Trophoblast cell (in vitro differentiated cells and primary cell): Measurements from ENCODE around the gene SLC29A3.
A peak's percentile ranks its signal among the peaks of the same experiment; 100 is the strongest.
"Not testable (repeated sequence)": the region's sequence is repeated elsewhere in the genome, so short reads cannot be mapped to it uniquely, and the experiment has no call there.

Source experiments
- DNase-seq, 2 donors: peaks; one replicate each; pipeline ENCODE4 v3.0.0-alpha.2; 2016
- H2AFZ ChIP-seq: 2 replicates; pipeline ENCODE4 v1.6.1; 2013; ENCODE audit warnings: low read length, moderate library complexity, mild to moderate bottlenecking; ENCODE audit not compliant: insufficient read depth, poor library complexity
- H2AK5ac ChIP-seq: 2 replicates; pipeline ENCODE4 v1.6.1; 2013; ENCODE audit warnings: mild to moderate bottlenecking, low read length
- H2BK120ac ChIP-seq: 2 replicates; pipeline ENCODE4 v1.6.1; 2013; ENCODE audit warnings: low read length, mild to moderate bottlenecking, moderate library complexity; ENCODE audit not compliant: insufficient read depth, poor library complexity
- H2BK12ac ChIP-seq: 2 replicates; pipeline ENCODE4 v1.6.1; 2013; ENCODE audit warnings: mild to moderate bottlenecking, low read length, moderate library complexity
- H2BK5ac ChIP-seq: 2 replicates; pipeline ENCODE4 v1.6.1; 2013; ENCODE audit warnings: low read length, low read depth, moderate library complexity, mild to moderate bottlenecking; ENCODE audit not compliant: poor library complexity
- H3K14ac ChIP-seq: 2 replicates; pipeline ENCODE4 v1.6.1; 2013; ENCODE audit warnings: mild to moderate bottlenecking, low read length
- H3K18ac ChIP-seq: 2 replicates; pipeline ENCODE4 v1.6.1; 2013; ENCODE audit warnings: mild to moderate bottlenecking, low read length
- H3K23ac ChIP-seq: 2 replicates; pipeline ENCODE4 v1.6.1; 2013; ENCODE audit warnings: low read length
- H3K27ac ChIP-seq: 2 replicates; pipeline ENCODE4 v1.5.1; 2013; ENCODE audit warnings: low read depth, mild to moderate bottlenecking, inconsistent platforms, low read length, moderate library complexity
- H3K27me3 ChIP-seq: 2 replicates; pipeline ENCODE4 v1.6.1; 2013; ENCODE audit warnings: inconsistent platforms, mild to moderate bottlenecking, low read length, moderate library complexity; ENCODE audit not compliant: insufficient read depth
- H3K36me3 ChIP-seq, 2 experiments: 1 replicate in 1 of 2; 2 replicates in 1 of 2; pipeline ENCODE4 v1.6.1; 2013; ENCODE audit warnings: low read length in 2 of 2, mild to moderate bottlenecking in 2 of 2, moderate library complexity in 1 of 2; ENCODE audit not compliant: insufficient read depth in 2 of 2, control insufficient read depth in 1 of 2
- H3K4ac ChIP-seq: 2 replicates; pipeline ENCODE4 v1.6.1; 2013; ENCODE audit warnings: low read depth, mild to moderate bottlenecking, low read length, moderate library complexity
- H3K4me1 ChIP-seq, 2 experiments: 1 replicate in 1 of 2; 2 replicates in 1 of 2; pipeline ENCODE4 v1.6.1; 2013; ENCODE audit warnings: low read length in 2 of 2, mild to moderate bottlenecking in 2 of 2, moderate library complexity in 1 of 2; ENCODE audit not compliant: insufficient read depth in 2 of 2, control insufficient read depth in 1 of 2
- H3K4me2 ChIP-seq: 2 replicates; pipeline ENCODE4 v1.6.1; 2013; ENCODE audit warnings: inconsistent platforms, mild to moderate bottlenecking, low read length, moderate library complexity
- H3K4me3 ChIP-seq: 2 replicates; pipeline ENCODE4 v1.5.1; 2013; ENCODE audit warnings: mild to moderate bottlenecking, low read depth, low read length, inconsistent platforms
- H3K79me1 ChIP-seq: one replicate; pipeline ENCODE4 v1.6.1; 2013; ENCODE audit warnings: low read length
- H3K79me2 ChIP-seq: 2 replicates; pipeline ENCODE4 v1.6.1; 2013; ENCODE audit warnings: low read length, mild to moderate bottlenecking; ENCODE audit not compliant: control insufficient read depth, insufficient read depth, poor library complexity
- H3K9ac ChIP-seq: 2 replicates; pipeline ENCODE4 v1.6.1; 2013; ENCODE audit warnings: mild to moderate bottlenecking, low read length
- H3K9me3 ChIP-seq: 2 replicates; pipeline ENCODE4 v1.6.1; 2013; ENCODE audit warnings: low read depth, mild to moderate bottlenecking, control low read depth, inconsistent platforms, low read length; ENCODE audit not compliant: insufficient read depth
- H4K12ac ChIP-seq: 2 replicates; pipeline ENCODE4 v1.6.1; 2013; ENCODE audit warnings: low read depth, mild to moderate bottlenecking, low read length, moderate library complexity
- H4K8ac ChIP-seq: 2 replicates; pipeline ENCODE4 v1.6.1; 2013; ENCODE audit warnings: low read depth, mild to moderate bottlenecking, low read length, moderate library complexity
- H4K91ac ChIP-seq: one replicate; pipeline ENCODE4 v1.6.1; 2013; ENCODE audit warnings: low read depth, mild to moderate bottlenecking, low read length, moderate library complexity
- WGBS: extraction: QIAGEN DNeasy Blood & Tissue Kit; methylation state at CpG from one replicate; pipeline ENCODE4 v1.1.7; 2013; ENCODE audit warnings: missing lambda C conversion rate; ENCODE audit not compliant: insufficient read length, insufficient coverage; ENCODE audit errors: extremely low coverage; 5-methylcytosine and 5-hydroxymethylcytosine counted together

SLC29A3 gene

GRCh38 chr10:71358277-71358676 is 39.2 kb downstream of the SLC29A3 start:
- H3K36me3 ChIP-seq, result peaks cover 0 to 14% of the 10 kb centered on the region in 2 experiments
- no peak overlapping the region for H2BK5ac ChIP-seq
- no peak overlapping the region for H2AK5ac ChIP-seq
- H4K12ac ChIP-seq, result no peak overlapping the region
- H4K91ac ChIP-seq, result no peak overlapping the region
- H2AFZ ChIP-seq, result no peak overlapping the region
- no peak overlapping the region for H2BK12ac ChIP-seq
- H2BK120ac ChIP-seq, result no peak overlapping the region
- no peak overlapping the region for H3K23ac ChIP-seq
- H3K27me3 ChIP-seq, result no peaks in the 10 kb centered on the region
- no peak overlapping the region for H3K4ac ChIP-seq
- no CpG with 5 or more reads among the region's 8 CpGs for whole genome bisulfite sequencing
- no peak overlapping the region for H3K14ac ChIP-seq
- H4K8ac ChIP-seq, result no peak overlapping the region
- H3K18ac ChIP-seq, result no peak overlapping the region
- no peak overlapping the region for H3K27ac ChIP-seq
- H3K9ac ChIP-seq, result no peak overlapping the region
- no peak overlapping the region for H3K4me2 ChIP-seq
- no peaks in the 10 kb centered on the region for H3K79me1 ChIP-seq
- no peak overlapping the region for H3K4me3 ChIP-seq
- peaks cover 0 to 3% of the 10 kb centered on the region in 2 experiments for H3K4me1 ChIP-seq
- H3K79me2 ChIP-seq, result no peaks in the 10 kb centered on the region
- DNase-seq, result no peak
- peaks cover 6% of the 10 kb centered on the region for H3K9me3 ChIP-seq

GRCh38 chr10:71358906-71359305 is 39.8 kb downstream of the SLC29A3 start:
- H3K4me2 ChIP-seq, DNase-seq, H3K27ac ChIP-seq, H3K4me1 ChIP-seq, H3K79me2 ChIP-seq, H2BK12ac ChIP-seq, H2BK5ac ChIP-seq, H3K18ac ChIP-seq, H2AFZ ChIP-seq, H3K27me3 ChIP-seq, H3K9me3 ChIP-seq, H2AK5ac ChIP-seq, H2BK120ac ChIP-seq, H3K4me3 ChIP-seq, H4K12ac ChIP-seq, H3K14ac ChIP-seq, H3K23ac ChIP-seq, H3K4ac ChIP-seq, H3K9ac ChIP-seq, H4K91ac ChIP-seq, H3K79me1 ChIP-seq, H4K8ac ChIP-seq: not testable (repeated sequence)
- peaks cover 0 to 14% of the 10 kb centered on the region in 2 experiments for H3K36me3 ChIP-seq
- no CpG with 5 or more reads among the region's 10 CpGs for WGBS

GRCh38 chr10:71359364-71360046 is 40.4 kb downstream of the SLC29A3 start:
- Histone ChIP-seq H2AFZ (no peak overlapping the region), H3K79me2 (no peaks in the 10 kb centered on the region), H4K91ac (no peak overlapping the region), H3K14ac (no peak overlapping the region), H3K4me1 (peaks cover 0 to 3% of the 10 kb centered on the region in 2 experiments), H3K18ac (no peak overlapping the region), H2BK12ac (no peak overlapping the region), H3K9me3 (peaks cover 3% of the 10 kb centered on the region), H3K4ac (no peak overlapping the region), H2BK5ac (no peak overlapping the region), H3K23ac (no peak overlapping the region), H3K79me1 (no peaks in the 10 kb centered on the region), H3K9ac (no peak overlapping the region), H2AK5ac (no peak overlapping the region), H3K27me3 (no peaks in the 10 kb centered on the region), H3K4me2 (no peak overlapping the region), H3K27ac (no peak overlapping the region), H3K36me3 (peaks cover 0 to 12% of the 10 kb centered on the region in 2 experiments), H2BK120ac (no peak overlapping the region), H4K12ac (no peak overlapping the region), H3K4me3 (no peak overlapping the region), H4K8ac (no peak overlapping the region)
- DNase-seq, result peak in 1 of 2 donors; percentile 49
- WGBS, result no CpG with 5 or more reads among the region's 9 CpGs

GRCh38 chr10:71360735-71361134 is 41.7 kb downstream of the SLC29A3 start:
- no peaks in the 10 kb centered on the region for H3K27me3 ChIP-seq
- peaks cover 0 to 10% of the 10 kb centered on the region in 2 experiments for H3K36me3 ChIP-seq
- no peak overlapping the region for H4K12ac ChIP-seq
- H2AK5ac ChIP-seq, result no peak overlapping the region
- no CpG with 5 or more reads among the region's 2 CpGs for WGBS
- H2BK12ac ChIP-seq, result no peak overlapping the region
- H3K79me1 ChIP-seq, result no peaks in the 10 kb centered on the region
- no peak overlapping the region for H3K14ac ChIP-seq
- no peak overlapping the region for H2BK120ac ChIP-seq
- no peaks in the 10 kb centered on the region for H3K79me2 ChIP-seq
- peaks cover 2% of the 10 kb centered on the region for H3K9me3 ChIP-seq
- H3K4me3 ChIP-seq, result no peak overlapping the region
- no peak overlapping the region for H3K27ac ChIP-seq
- H3K23ac ChIP-seq, result no peak overlapping the region
- H4K8ac ChIP-seq, result no peak overlapping the region
- no peak overlapping the region for H3K4ac ChIP-seq
- H3K4me2 ChIP-seq, result no peak overlapping the region
- no peak overlapping the region for H4K91ac ChIP-seq
- no peak overlapping the region for H2AFZ ChIP-seq
- no peak overlapping the region for H2BK5ac ChIP-seq
- H3K18ac ChIP-seq, result no peak overlapping the region
- DNase-seq, result no peak
- H3K9ac ChIP-seq, result no peak overlapping the region
- peaks cover 0 to 3% of the 10 kb centered on the region in 2 experiments for H3K4me1 ChIP-seq
